H1 (cell line): ENCODE measurements around the gene WDR75. TPM values are rescaled to one million over a fixed set of nuclear protein-coding genes. Genes with fewer than 3 reads are reported as not detected.

ENCODE experiments used
- ASH2L ChIP-seq: fragments of 200-600, 300-600 bp; sonication (generic); IDR thresholded peaks from one replicate; pipeline ENCODE4 v1.7.1; 2017; ENCODE audit warnings: low read length
- ATF2 ChIP-seq: IDR thresholded peaks from 2 replicates; pipeline ENCODE4 v1.6.1; 2012; ENCODE audit warnings: low read length, inconsistent platforms
- BACH1 ChIP-seq: IDR thresholded peaks from 2 replicates; pipeline ENCODE4 v1.6.1; 2012; ENCODE audit warnings: low read length, improper control_type of control experiment
- BCL11A ChIP-seq, 2 experiments: IDR thresholded peaks; one replicate each; pipeline ENCODE4 v1.6.1; 2011; ENCODE audit warnings: low read depth in 2 of 2, low read length in 2 of 2, mild to moderate bottlenecking in 2 of 2
- CHD2 ChIP-seq: IDR thresholded peaks from 2 replicates; pipeline ENCODE4 v1.6.1; 2012; ENCODE audit warnings: low read length, improper control_type of control experiment
- CTBP2 ChIP-seq: IDR thresholded peaks from 2 replicates; pipeline ENCODE4 v1.7.0; 2011; ENCODE audit warnings: borderline replicate concordance, mild to moderate bottlenecking, moderate library complexity, mixed read lengths, low read length; ENCODE audit not compliant: insufficient read depth, insufficient read length
- EP300 ChIP-seq, 2 experiments: IDR thresholded peaks; 1 replicate in 1 of 2; 2 replicates in 1 of 2; pipeline ENCODE4 v1.6.1; 2011 to 2012; ENCODE audit warnings: low read depth in 2 of 2, low read length in 2 of 2, mild to moderate bottlenecking in 2 of 2, borderline replicate concordance in 1 of 2, inconsistent platforms in 1 of 2, moderate library complexity in 1 of 2
- KDM1A ChIP-seq: fragments of 200-600, 300-600 bp; sonication (generic); IDR thresholded peaks from 2 replicates; pipeline ENCODE4 v1.7.1; 2016; ENCODE audit warnings: mild to moderate bottlenecking, low read length, borderline replicate concordance
- NANOG ChIP-seq: IDR thresholded peaks from 2 replicates; pipeline ENCODE4 v1.6.1; 2011; ENCODE audit warnings: low read length, low read depth, mild to moderate bottlenecking, inconsistent platforms; ENCODE audit not compliant: insufficient read depth, poor library complexity, severe bottlenecking
- NRF1 ChIP-seq: IDR thresholded peaks from 2 replicates; pipeline ENCODE4 v1.6.1; 2011; ENCODE audit warnings: mild to moderate bottlenecking, low read depth, low read length, improper control_type of control experiment
- RAD21 ChIP-seq, 2 experiments: IDR thresholded peaks in 1 of 2; conservative IDR thresholded peaks in 1 of 2; 2 replicates each; pipeline ENCODE4 v1.6.1; 2011; ENCODE audit warnings: low read depth in 2 of 2, low read length in 2 of 2, improper control_type of control experiment in 1 of 2, inconsistent platforms in 1 of 2, mild to moderate bottlenecking in 1 of 2, moderate library complexity in 1 of 2
- RBBP5 ChIP-seq: IDR thresholded peaks from 2 replicates; pipeline ENCODE4 v1.7.1; 2012; ENCODE audit warnings: low read depth, mild to moderate bottlenecking, inconsistent platforms, low read length, moderate library complexity, borderline replicate concordance
- RNF2 ChIP-seq: fragments of 200-900, 300-1000 bp; sonication (generic); IDR thresholded peaks from 2 replicates; pipeline ENCODE4 v1.7.1; 2016; ENCODE audit warnings: borderline replicate concordance, low read depth, mild to moderate bottlenecking, antibody characterized with exemption, low read length; ENCODE audit not compliant: poor library complexity, severe bottlenecking; ENCODE audit errors: missing control alignments
- SIX5 ChIP-seq: IDR thresholded peaks from 2 replicates; pipeline ENCODE4 v1.6.1; 2011; ENCODE audit warnings: mild to moderate bottlenecking, low read depth, low read length
- SP2 ChIP-seq: IDR thresholded peaks from 2 replicates; pipeline ENCODE4 v1.6.1; 2012; ENCODE audit warnings: mild to moderate bottlenecking, low read length, inconsistent platforms
- SP4 ChIP-seq: IDR thresholded peaks from 2 replicates; pipeline ENCODE4 v1.6.1; 2012; ENCODE audit warnings: low read length, inconsistent platforms
- SRF ChIP-seq: IDR thresholded peaks from 2 replicates; pipeline ENCODE4 v1.6.1; 2011; ENCODE audit warnings: mild to moderate bottlenecking, low read depth, low read length, moderate library complexity
- TCF12 ChIP-seq: IDR thresholded peaks from 2 replicates; pipeline ENCODE4 v1.6.1; 2011; ENCODE audit warnings: low read depth, mild to moderate bottlenecking, low read length
- polyA plus RNA-seq, 7 experiments: library from polyadenylated mRNA; depleted of rRNA in 3 of 7; stranded (reverse) in 5 of 7; unstranded in 2 of 7; fragments of >200 nt in 5 of 7; fragments of 200-250 nt in 2 of 7; gene quantifications; 1 replicate in 5 of 7; 2 replicates in 1 of 7; 4 replicates in 1 of 7; pipeline versions ENCODE4 v1.2.1 to v1.2.3, GENCODE V29; 2011 to 2013; ENCODE audit warnings: missing spikeins in 2 of 7, mixed read lengths in 2 of 7
- total RNA-seq: library from RNA; stranded (reverse); fragmentation: NEBNext Ultra II Directional; extraction: Animal tissue kit (Norgen Biotek cat#: 25700); gene quantifications from 2 replicates; pipeline ENCODE4 v1.2.1, GENCODE V29; 2021
- TF ChIP-seq, protein P1 (sequence below): IDR thresholded peaks from 2 replicates; pipeline ENCODE4 v1.6.1; 2012; ENCODE audit warnings: inconsistent platforms
- TF ChIP-seq, protein P2 (sequence below): IDR thresholded peaks from 2 replicates; pipeline ENCODE4 v1.6.1; 2011; ENCODE audit warnings: low read depth, mild to moderate bottlenecking, low read length; ENCODE audit not compliant: insufficient read depth

WDR75 gene
- total and polyA plus RNA-seq, 2 of the 8 experiments (the other 6 are each of a cell fraction or from before 2014, with no cell fraction given) = 26.9 to 77.1 TPM

DNA sequence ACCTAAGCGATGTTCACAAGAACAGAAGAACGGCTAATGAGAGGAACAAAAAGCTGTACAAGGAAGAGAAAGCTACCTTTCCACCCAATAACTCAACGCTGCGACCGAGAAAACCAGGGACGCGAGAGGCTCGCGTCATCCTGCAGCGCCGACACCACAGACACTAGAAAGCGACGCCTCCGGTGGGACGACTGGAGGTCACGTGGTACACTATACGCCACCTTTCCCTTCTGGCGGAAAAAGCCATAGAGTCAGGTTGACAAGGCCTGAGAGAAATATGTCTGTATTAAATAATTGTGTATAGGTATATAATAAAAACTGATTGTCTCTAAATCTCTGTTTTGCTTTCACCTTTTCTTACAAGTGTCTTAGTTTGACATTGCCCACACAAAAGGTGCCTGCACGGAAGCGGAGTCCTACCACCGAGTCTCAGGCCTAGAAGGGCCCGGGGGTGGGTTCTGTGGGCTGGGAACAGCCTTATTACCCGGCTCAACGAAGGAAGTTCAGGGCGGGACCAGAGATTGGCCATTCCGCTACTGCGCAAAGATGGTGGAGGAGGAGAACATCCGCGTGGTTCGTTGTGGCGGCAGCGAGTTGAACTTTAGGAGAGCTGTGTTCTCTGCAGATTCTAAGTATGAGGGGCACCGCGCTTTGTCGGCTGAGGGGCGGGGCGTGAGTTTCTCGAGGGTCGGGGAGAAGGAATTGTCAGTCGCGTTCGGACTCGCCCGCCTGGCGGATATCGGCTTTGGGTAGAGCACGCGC, at the start of gene WDR75 (continued):
- peak; percentile 27; the same call in 1 of the 2 replicates for TF ChIP-seq ATF2
- no peak for TF ChIP-seq RNF2
- peak; percentile 89; the same call in 1 of the 2 replicates for TF ChIP-seq RBBP5
- peak; percentile 26; the same call in 1 of the 2 replicates for TF ChIP-seq SP4
- peak; percentile 48 for TF ChIP-seq CHD2
- TF ChIP-seq, protein P1, sequence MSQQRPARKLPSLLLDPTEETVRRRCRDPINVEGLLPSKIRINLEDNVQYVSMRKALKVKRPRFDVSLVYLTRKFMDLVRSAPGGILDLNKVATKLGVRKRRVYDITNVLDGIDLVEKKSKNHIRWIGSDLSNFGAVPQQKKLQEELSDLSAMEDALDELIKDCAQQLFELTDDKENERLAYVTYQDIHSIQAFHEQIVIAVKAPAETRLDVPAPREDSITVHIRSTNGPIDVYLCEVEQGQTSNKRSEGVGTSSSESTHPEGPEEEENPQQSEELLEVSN = peak; percentile 23; the same call in 1 of the 2 replicates
- TF ChIP-seq BCL11A (IDR thresholded peaks at IDR 0.05; ENCODE audit: low read depth in 2 of 2, low read length in 2 of 2) = no peak
- TF ChIP-seq, protein P2, sequence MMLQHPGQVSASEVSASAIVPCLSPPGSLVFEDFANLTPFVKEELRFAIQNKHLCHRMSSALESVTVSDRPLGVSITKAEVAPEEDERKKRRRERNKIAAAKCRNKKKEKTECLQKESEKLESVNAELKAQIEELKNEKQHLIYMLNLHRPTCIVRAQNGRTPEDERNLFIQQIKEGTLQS = peak; percentile 96
- no peak for TF ChIP-seq NRF1
- TF ChIP-seq NANOG = no peak
- no peak for TF ChIP-seq EP300 (IDR thresholded peaks at IDR 0.05; ENCODE audit: borderline replicate concordance in 1 of 2, low read depth in 2 of 2, low read length in 2 of 2)
- peak; percentile 98 for TF ChIP-seq SP2
- peak; percentile 97 for TF ChIP-seq ASH2L
- no peak for TF ChIP-seq RAD21 (IDR thresholded peaks at IDR 0.05 in 1 of 2, conservative IDR thresholded peaks at IDR 0.05 in 1 of 2; ENCODE audit: low read depth in 2 of 2, low read length in 2 of 2)
- TF ChIP-seq SIX5 = no peak; the same call in 1 of the 2 replicates
- no peak for TF ChIP-seq KDM1A
- peak; percentile 83 for TF ChIP-seq SRF
- no peak for TF ChIP-seq TCF12
- no peak for TF ChIP-seq BACH1
- no peak for TF ChIP-seq CTBP2
